ENCODE results near the gene AQP2. TPM values are rescaled to one million over a fixed set of nuclear protein-coding genes. Genes with fewer than 3 reads are reported as not detected.

AQP2 gene
- total RNA-seq, 1 experiment from 2014 or later: 0.36 TPM

DNA sequence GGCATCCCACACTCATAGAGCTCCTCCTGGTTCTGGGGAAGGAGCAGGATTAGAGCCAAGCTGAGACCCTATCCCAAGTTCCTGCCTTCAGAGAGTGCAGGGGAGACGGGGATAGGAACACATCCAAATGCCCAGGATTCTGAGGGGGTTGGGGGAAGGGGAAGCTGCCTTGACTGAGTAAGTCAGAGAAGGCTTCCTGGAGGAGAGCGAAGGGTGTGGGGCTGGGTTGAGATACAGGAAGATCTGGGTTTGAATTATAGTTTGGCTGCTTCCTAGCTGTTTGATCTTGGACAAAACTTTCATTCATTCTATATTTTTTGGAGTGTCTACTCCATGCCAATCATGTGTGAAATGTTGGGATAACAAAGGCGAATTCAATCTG lies 8.0 kb upstream of the AQP2 start:
- ATAC-seq: no peak
- Histone ChIP-seq H3K4me1 (ENCODE audit: control insufficient read depth, insufficient read depth, low read length) (peaks cover 13% of the 10 kb centered on the region), H3K27me3 (ENCODE audit: control insufficient read depth, insufficient read depth, low read length) (no peaks in the 10 kb centered on the region), H3K9me3 (ENCODE audit: control insufficient read depth, insufficient read depth, low read depth, low read length) (no peaks in the 10 kb centered on the region), H3K27ac (ENCODE audit: low read length) (no peak overlapping the region), H3K36me3 (ENCODE audit: control insufficient read depth, insufficient read depth, low read length) (no peaks in the 10 kb centered on the region), H3K4me3 (ENCODE audit: low read depth in 2 of 2, low read length in 2 of 2) (no peak overlapping the region)
- in situ Hi-C loops (cut with HindIII; ENCODE audit: low pct_unique_long_range_greater_than_20kb, low sequenced_read_pairs): no loop called here
- BruUV-seq (replicated peaks): no TSS peak
- TF ChIP-seq, protein P1, sequence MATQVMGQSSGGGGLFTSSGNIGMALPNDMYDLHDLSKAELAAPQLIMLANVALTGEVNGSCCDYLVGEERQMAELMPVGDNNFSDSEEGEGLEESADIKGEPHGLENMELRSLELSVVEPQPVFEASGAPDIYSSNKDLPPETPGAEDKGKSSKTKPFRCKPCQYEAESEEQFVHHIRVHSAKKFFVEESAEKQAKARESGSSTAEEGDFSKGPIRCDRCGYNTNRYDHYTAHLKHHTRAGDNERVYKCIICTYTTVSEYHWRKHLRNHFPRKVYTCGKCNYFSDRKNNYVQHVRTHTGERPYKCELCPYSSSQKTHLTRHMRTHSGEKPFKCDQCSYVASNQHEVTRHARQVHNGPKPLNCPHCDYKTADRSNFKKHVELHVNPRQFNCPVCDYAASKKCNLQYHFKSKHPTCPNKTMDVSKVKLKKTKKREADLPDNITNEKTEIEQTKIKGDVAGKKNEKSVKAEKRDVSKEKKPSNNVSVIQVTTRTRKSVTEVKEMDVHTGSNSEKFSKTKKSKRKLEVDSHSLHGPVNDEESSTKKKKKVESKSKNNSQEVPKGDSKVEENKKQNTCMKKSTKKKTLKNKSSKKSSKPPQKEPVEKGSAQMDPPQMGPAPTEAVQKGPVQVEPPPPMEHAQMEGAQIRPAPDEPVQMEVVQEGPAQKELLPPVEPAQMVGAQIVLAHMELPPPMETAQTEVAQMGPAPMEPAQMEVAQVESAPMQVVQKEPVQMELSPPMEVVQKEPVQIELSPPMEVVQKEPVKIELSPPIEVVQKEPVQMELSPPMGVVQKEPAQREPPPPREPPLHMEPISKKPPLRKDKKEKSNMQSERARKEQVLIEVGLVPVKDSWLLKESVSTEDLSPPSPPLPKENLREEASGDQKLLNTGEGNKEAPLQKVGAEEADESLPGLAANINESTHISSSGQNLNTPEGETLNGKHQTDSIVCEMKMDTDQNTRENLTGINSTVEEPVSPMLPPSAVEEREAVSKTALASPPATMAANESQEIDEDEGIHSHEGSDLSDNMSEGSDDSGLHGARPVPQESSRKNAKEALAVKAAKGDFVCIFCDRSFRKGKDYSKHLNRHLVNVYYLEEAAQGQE (IDR thresholded peaks at IDR 0.05; ENCODE audit: insufficient read depth in 1 of 2, low read depth in 2 of 2, low read length in 1 of 2): no peak
- TF ChIP-seq POLR2AphosphoS5 (IDR thresholded peaks at IDR 0.05; ENCODE audit: low read depth, low read length): no peak
- TF ChIP-seq, protein P2, sequence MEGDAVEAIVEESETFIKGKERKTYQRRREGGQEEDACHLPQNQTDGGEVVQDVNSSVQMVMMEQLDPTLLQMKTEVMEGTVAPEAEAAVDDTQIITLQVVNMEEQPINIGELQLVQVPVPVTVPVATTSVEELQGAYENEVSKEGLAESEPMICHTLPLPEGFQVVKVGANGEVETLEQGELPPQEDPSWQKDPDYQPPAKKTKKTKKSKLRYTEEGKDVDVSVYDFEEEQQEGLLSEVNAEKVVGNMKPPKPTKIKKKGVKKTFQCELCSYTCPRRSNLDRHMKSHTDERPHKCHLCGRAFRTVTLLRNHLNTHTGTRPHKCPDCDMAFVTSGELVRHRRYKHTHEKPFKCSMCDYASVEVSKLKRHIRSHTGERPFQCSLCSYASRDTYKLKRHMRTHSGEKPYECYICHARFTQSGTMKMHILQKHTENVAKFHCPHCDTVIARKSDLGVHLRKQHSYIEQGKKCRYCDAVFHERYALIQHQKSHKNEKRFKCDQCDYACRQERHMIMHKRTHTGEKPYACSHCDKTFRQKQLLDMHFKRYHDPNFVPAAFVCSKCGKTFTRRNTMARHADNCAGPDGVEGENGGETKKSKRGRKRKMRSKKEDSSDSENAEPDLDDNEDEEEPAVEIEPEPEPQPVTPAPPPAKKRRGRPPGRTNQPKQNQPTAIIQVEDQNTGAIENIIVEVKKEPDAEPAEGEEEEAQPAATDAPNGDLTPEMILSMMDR (IDR thresholded peaks at IDR 0.05): no peak
- no peak for TF ChIP-seq SIN3A (IDR thresholded peaks at IDR 0.05; ENCODE audit: borderline replicate concordance, insufficient read depth, low read depth, low read length)
- ChIA-PET POLR2A (no interaction called here), CTCF (interaction anchor here (0.6 kb wide), 2 partner anchors 66 to 174 kb away, joined by 4 to 5 read pairs; no protein-coding TSS in a partner anchor)
- intact Hi-C loops (cut with micrococcal nuclease; ENCODE audit: unreplicated experiment): no loop called here
- DNase-seq (ENCODE audit: low read depth, low spot score): no peak

DNA sequence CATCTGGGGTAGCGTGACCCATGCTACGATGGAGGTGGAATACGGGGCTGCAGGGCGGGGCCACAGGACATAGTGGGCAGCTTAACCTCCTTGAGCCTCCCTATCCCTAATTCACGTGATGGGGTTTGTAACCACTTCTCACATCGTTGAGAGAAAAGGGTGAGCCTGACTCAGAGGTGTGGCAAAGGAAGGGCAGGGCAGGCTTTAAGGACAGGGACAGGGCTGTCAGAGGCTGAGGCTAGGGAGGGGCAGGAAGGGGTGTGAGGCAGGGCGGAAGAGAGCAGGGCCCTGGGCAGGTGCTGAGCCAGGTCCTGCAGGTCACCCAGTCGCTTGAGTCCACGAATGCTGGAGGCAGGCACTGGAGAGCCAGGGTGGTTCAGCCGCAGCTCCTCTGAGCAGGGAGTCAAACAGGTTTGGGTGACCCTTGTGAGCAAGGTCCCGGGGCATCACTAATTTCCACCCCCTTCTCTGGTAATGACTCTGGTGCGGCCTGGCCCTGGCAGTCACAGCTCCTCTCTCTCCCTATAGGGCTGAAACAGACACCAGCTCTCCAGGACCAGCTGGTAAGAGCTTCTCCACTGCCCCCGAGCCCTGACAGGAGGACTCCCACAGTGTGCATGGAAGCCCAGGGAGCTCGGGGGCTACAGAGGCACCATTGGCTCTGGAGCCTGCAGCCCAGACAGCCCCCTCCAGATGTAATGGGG lies 7.5 kb upstream of the AQP2 start:
- H3K4me3 ChIP-seq (ENCODE audit: low read depth in 2 of 2, low read length in 2 of 2): no peak overlapping the region
- H3K27me3 ChIP-seq (ENCODE audit: control insufficient read depth, insufficient read depth, low read length): no peaks in the 10 kb centered on the region
- in situ Hi-C loops (cut with HindIII; ENCODE audit: low pct_unique_long_range_greater_than_20kb, low sequenced_read_pairs): no loop called here
- ATAC-seq: no peak
- no peaks in the 10 kb centered on the region for H3K9me3 ChIP-seq (ENCODE audit: control insufficient read depth, insufficient read depth, low read depth, low read length)
- ChIA-PET CTCF (no interaction called here), POLR2A (interaction anchor here (0.6 to 0.7 kb wide), 2 partner anchors 15 to 36 kb away, joined by 3 to 6 read pairs; no protein-coding TSS in a partner anchor)
- intact Hi-C loops (cut with micrococcal nuclease; ENCODE audit: unreplicated experiment): no loop called here
- no peak for DNase-seq (ENCODE audit: low read depth, low spot score)
- H3K27ac ChIP-seq (ENCODE audit: low read length): no peak overlapping the region
- H3K36me3 ChIP-seq (ENCODE audit: control insufficient read depth, insufficient read depth, low read length): no peaks in the 10 kb centered on the region
- no TSS peak for BruUV-seq (replicated peaks)
- peaks cover 13% of the 10 kb centered on the region for H3K4me1 ChIP-seq (ENCODE audit: control insufficient read depth, insufficient read depth, low read length)
- TF ChIP-seq, protein P1 (IDR thresholded peaks at IDR 0.05; ENCODE audit: insufficient read depth in 1 of 2, low read depth in 2 of 2, low read length in 1 of 2): no peak
- no peak for TF ChIP-seq TCF7L2 (IDR thresholded peaks at IDR 0.05; ENCODE audit: low read depth, low read length)
- TF ChIP-seq, protein P2 (IDR thresholded peaks at IDR 0.05): no peak
- TF ChIP-seq SIN3A (IDR thresholded peaks at IDR 0.05; ENCODE audit: borderline replicate concordance, insufficient read depth, low read depth, low read length): no peak
- no peak for TF ChIP-seq POLR2AphosphoS5 (IDR thresholded peaks at IDR 0.05; ENCODE audit: low read depth, low read length)

Measured in Panc1 (cell line).